GM19455 (cell line): Measurements from ENCODE around the gene BTBD8.
"Not testable (repeated sequence)": the region's sequence is repeated elsewhere in the genome, so short reads cannot be mapped to it uniquely, and the experiment has no call there.

Source experiments
- ATAC-seq: cut with Tn5 transposase; IDR thresholded peaks from one replicate; pipeline ENCODE4 v1.9.1; 2021; ENCODE audit not compliant: unreplicated experiment

BTBD8 gene

DNA sequence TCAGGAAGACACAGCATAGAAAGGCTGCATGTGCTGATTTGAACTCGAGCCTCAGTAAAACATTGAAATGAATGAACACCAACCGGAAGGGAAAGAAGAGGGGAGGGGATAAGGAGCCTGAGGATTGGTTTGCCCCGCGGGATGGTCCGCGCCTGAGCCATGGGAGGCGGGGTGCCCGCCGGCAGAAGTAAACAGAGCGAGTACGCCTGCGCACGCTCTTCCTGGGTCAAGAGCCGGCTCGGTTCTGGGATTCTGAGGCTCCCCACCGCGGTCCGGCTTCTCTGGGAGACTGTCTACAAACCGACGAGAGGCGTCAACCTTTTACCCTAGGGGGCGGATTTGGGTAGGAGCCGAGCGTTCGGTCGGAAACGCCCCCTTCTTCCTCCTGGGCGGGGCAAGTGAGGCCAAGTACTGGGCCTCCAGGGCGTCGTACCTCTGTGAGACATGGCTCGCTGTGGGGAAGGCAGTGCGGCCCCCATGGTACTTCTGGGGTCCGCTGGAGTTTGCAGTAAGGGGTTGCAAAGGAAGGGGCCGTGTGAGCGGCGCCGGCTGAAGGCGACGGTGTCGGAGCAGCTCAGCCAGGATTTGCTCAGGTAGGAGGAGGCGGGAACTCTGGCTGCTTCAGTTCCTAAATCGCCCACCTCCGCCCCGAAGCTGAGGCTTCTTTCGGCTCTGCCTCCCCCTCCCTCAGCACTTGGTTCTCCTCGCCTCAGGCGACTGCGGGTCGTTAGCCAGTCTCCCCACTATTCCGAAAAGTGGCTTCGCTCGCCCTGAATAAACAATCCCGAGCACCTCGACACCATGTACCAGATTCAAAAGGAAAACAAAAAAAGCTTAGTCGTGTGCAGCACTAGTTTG is at the start of gene BTBD8:
Gene BTBD8 (plus strand): TSS at position 218 of the 858 bp plus-strand sequence. CDS start 227 bp downstream, at position 445.
- peak; percentile 97 for ATAC-seq

- ATAC-seq: no peak
These were observed 49.5 kb upstream of the BTBD8 start for GRCh38 chr1:92030656-92031107.

GRCh38 chr1:92031281-92032110 is 48.6 kb upstream of the BTBD8 start:
- no peak for ATAC-seq

DNA sequence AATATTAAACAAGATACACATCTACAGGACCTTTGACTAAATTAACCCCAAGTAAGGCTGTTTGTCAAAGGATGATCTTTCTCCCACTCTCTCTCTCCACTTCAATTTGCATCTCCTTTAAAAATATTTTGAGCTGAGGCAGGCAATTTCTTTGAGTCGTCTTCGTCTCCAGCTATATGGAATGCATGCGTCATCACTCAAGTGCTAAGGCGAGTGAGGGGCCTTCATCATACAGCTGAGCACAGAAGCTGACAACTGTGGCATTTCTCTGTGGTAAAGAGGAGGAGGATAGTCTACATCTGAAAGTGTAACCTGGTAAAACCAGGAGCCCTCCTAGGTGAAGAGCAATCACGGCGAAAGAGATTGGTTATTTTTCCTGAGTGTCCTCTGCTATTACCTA is 42.7 kb upstream of the BTBD8 start:
- ATAC-seq: no peak

DNA sequence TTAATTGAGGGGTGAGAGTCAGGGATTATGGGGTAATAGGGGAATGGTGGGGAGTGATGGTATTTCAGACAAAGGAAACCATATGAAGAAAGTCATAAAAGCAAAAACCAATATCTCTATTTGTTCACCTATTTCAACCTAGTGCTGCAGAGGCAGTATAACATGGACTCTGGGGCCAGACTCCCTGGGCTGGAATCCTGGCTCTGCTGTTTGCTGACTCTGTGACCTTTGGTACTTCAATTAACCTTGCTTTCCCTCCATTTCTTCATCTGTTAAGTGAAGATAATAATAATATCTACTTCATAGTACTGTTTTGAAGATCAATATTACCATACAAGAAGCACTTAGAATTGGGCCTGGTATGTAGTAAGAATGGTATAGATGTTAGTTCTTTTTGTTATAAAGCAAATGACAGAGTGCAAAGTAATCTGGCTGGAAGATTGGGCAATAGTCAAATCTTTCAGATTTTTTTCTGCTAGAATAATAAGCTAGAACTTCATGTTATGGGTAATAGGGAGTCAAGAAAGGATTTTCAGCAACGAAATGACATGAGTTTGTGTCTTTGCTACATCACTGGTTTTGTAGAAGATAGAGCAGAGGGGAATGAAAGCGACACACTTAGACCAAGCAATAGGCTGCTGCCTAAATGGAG is 41.3 kb upstream of the BTBD8 start:
- no peak for ATAC-seq

DNA sequence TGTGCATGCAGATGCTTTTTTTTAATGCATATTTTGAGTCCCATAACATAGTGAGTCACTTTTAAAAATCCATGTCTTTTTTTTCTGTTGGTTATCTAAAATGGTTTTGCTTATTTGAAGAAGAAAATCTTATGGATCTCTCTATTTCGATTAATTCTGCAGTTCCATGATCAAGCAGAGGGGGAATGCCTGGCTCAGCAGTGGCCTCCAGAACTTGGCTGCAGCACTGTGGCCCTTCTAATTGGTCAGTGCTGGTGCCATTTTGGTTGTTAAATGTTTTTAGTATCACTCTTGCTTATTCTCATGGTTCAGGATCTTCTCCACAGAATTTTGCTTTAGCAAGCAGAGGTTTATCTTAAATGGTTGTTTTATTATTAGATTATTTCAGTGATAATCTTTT is 39.2 kb upstream of the BTBD8 start:
- no peak for ATAC-seq

DNA sequence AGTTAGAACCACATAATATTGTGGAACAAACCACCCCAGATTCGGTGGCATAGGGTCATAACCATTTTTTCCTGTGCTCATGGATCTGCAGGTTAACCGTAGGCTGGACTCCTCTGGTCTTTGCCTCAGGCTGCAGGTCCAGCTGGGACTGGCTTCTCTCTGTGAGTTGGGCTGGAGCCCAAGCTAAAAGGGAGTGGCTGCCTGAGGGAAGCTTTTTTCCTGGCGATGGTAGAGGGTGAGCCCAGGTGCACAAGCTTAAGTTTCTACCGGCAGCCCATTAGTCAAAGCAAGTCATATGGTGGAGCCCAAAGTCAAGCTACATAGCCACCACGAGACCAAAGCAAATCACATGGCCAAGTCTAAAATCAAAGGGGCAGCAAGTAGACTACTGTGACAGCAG is 36.5 kb upstream of the BTBD8 start:
- no peak for ATAC-seq

GRCh38 chr1:92045766-92046495 is 34.2 kb upstream of the BTBD8 start:
- ATAC-seq: no peak

DNA sequence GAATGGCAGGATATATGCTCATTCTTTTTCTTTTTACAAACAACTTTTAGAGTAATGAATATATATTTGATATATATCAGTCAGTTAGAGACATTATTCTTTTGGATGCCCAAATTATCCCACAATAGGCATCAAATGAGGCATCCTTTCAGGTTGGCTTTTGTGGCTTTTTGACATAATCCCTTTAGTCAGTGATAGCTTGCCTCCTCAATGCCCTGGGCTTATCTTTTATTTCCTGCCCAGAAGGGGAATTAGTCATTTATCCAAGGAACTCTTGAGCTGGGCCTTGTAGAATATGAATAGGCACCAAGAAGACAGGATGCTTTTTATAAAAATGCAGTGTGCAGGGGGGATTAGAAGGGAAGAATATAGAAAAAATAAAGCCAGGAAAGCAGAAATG is 28.2 kb upstream of the BTBD8 start:
- no peak for ATAC-seq

- ATAC-seq: no peak
These were observed 15.1 kb upstream of the BTBD8 start for GRCh38 chr1:92065042-92065441.

GRCh38 chr1:92066321-92066720 is 13.8 kb upstream of the BTBD8 start:
- no peak for ATAC-seq

DNA sequence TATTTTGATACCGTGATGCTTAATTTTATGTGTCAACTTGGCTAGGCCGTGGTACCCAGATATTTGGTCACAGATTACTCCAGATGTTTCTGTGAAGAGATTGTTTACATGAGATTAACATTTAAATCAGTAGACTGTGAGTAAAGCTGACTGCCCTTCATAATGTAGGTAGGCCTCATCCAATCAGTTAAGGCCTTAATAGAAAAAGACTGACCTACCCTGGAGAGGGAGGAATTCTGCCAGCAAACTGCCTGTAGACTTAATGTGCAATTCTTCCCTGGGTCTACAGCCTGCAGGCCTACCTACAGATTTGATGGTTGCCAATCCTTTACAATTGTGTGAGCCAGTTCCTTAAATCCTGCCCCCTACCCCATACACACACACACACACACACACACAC is 9.3 kb upstream of the BTBD8 start:
- no peak for ATAC-seq

DNA sequence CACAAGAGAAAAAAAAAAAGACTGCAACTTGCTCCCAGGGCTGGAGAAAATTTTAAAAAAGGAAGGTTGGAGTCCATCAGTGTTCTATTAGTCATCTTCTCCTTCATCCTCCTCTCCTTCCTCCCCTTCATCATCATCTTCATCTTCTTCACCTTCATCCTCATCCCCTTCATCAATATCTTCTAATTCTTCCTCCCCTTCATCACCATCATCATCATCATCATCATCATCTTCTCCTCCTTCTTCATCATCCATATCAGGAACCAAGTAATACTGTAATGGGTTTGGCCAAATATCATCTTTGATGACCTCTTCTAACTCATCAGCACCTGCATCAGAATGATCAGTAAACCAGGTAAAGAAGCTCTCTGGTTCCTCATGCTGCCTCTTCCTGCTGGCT is 5.7 kb upstream of the BTBD8 start:
- ATAC-seq: not testable (repeated sequence)

GRCh38 chr1:92075311-92075710 is 4.8 kb upstream of the BTBD8 start, which contains the start of gene SETSIP:
SETSIP (minus strand) TSS chr1:92075411; CDS start chr1:92075411, 0 bp downstream.
- no peak for ATAC-seq

- ATAC-seq: no peak
These were observed 3.8 kb upstream of the BTBD8 start for GRCh38 chr1:92076363-92076762.

DNA sequence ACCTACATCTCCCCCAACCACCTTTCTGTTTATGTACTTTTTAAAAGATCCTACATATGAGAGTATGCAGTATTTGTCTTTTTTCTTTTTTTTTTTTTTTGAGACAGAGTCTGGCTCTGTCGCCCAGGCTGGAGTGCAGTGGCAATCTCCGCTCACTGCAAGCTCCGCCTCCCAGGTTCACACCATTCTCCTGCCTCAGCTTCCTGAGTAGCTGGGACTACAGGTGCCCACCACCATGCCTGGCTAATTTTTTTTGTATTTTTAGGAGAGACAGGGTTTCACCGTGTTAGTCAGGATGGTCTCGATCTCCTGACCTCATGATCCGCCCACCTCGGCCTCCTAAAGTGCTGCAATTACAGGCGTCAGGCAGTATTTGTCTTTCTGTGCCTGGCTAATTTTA is 2.1 kb upstream of the BTBD8 start:
- ATAC-seq: not testable (repeated sequence)

DNA sequence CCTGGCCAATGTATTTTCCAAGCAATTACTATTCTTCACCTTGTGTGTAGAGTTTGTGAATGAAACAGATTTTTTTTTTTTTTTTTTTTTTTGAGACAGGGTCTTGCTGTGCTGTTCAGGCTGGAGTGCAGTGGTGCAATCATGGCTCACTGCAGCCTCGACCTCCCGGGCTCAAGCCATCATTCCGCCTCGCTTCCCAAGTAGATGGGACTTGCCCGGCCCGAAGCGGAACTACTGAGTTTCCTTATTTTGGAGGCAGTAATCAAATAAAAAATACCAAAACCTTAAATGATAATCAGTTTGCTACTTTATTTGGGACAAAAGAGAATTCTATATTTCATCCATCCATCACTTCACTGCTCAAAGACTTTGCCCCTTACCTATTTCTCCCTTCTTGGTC is 704 bp upstream of the BTBD8 start:
- no peak for ATAC-seq

- no peak for ATAC-seq
These were observed 886 bp downstream of the BTBD8 start for GRCh38 chr1:92081031-92081430.

DNA sequence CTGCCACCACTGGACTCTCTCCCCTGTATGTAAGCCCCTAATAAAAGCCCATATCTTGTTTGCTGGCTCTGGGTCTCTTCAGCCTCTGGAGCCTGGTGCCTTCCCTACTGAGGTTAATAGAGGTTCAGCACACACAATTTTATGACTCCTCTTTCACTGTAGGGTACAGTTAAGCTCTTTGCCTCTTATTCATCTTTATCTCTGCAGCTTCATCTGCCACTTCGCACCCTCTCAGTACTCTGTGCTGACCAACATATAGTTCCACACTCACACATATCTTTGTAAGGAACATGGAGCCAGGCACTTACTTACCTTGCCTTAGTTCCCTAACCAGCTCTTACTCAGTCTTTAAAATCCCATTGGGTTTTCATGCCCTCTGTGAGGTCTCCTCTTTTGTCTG is 4.5 kb downstream of the BTBD8 start:
- no peak for ATAC-seq

- no peak for ATAC-seq
These were observed 5.6 kb downstream of the BTBD8 start for GRCh38 chr1:92085727-92086126.

- no peak for ATAC-seq
These were observed 7.4 kb downstream of the BTBD8 start for GRCh38 chr1:92087542-92087941.
